ENCODE data around the gene CARMIL1.

CARMIL1 gene

GRCh38 chr6:25423358-25423757 lies 144.2 kb downstream of the CARMIL1 start:
- Histone ChIP-seq H3K27me3 (ENCODE audit: insufficient read depth, low read depth, severe bottlenecking) (no peaks in the 10 kb centered on the region), H3K36me3 (no peaks in the 10 kb centered on the region), H3K9me3 (ENCODE audit: severe bottlenecking) (peaks cover 5% of the 10 kb centered on the region), H3K27ac (no peak overlapping the region), H3K4me3 (ENCODE audit: low read depth, low read length) (no peak overlapping the region)
- DNase-seq = no peak
- no peak for TF ChIP-seq CTCF (IDR thresholded peaks at IDR 0.05; ENCODE audit: low read depth, low read length)

- Histone ChIP-seq H3K36me3 (no peaks in the 10 kb centered on the region), H3K4me3 (ENCODE audit: low read depth, low read length) (no peak overlapping the region), H3K27me3 (ENCODE audit: insufficient read depth, low read depth, severe bottlenecking) (no peaks in the 10 kb centered on the region), H3K27ac (no peak overlapping the region), H3K9me3 (ENCODE audit: severe bottlenecking) (peaks cover 5% of the 10 kb centered on the region)
- TF ChIP-seq CTCF (IDR thresholded peaks at IDR 0.05; ENCODE audit: low read depth, low read length) = no peak
- DNase-seq = no peak
These were observed 145.1 kb downstream of the CARMIL1 start for GRCh38 chr6:25424303-25424702.

- Histone ChIP-seq H3K9me3 (ENCODE audit: severe bottlenecking) (no peaks in the 10 kb centered on the region), H3K4me3 (ENCODE audit: low read depth, low read length) (no peak overlapping the region), H3K27ac (no peak overlapping the region), H3K27me3 (ENCODE audit: insufficient read depth, low read depth, severe bottlenecking) (no peaks in the 10 kb centered on the region), H3K36me3 (no peaks in the 10 kb centered on the region)
- TF ChIP-seq CTCF (IDR thresholded peaks at IDR 0.05; ENCODE audit: low read depth, low read length) = no peak
- no peak for DNase-seq
These were observed 148.4 kb downstream of the CARMIL1 start for GRCh38 chr6:25427549-25427948.

- H3K4me3 ChIP-seq (ENCODE audit: low read depth, low read length) = no peak overlapping the region
- H3K27ac ChIP-seq = no peak overlapping the region
- DNase-seq = no peak
- no peaks in the 10 kb centered on the region for H3K9me3 ChIP-seq (ENCODE audit: severe bottlenecking)
- H3K27me3 ChIP-seq (ENCODE audit: insufficient read depth, low read depth, severe bottlenecking) = no peaks in the 10 kb centered on the region
- H3K36me3 ChIP-seq = no peaks in the 10 kb centered on the region
- TF ChIP-seq CTCF (IDR thresholded peaks at IDR 0.05; ENCODE audit: low read depth, low read length) = no peak
These were observed 149.7 kb downstream of the CARMIL1 start for GRCh38 chr6:25428758-25429317.

- DNase-seq = no peak
- Histone ChIP-seq H3K4me3 (ENCODE audit: low read depth, low read length) (no peak overlapping the region), H3K27ac (no peak overlapping the region), H3K9me3 (ENCODE audit: severe bottlenecking) (no peaks in the 10 kb centered on the region), H3K27me3 (ENCODE audit: insufficient read depth, low read depth, severe bottlenecking) (no peaks in the 10 kb centered on the region), H3K36me3 (no peaks in the 10 kb centered on the region)
- no peak for TF ChIP-seq CTCF (IDR thresholded peaks at IDR 0.05; ENCODE audit: low read depth, low read length)
These were observed 152.3 kb downstream of the CARMIL1 start for GRCh38 chr6:25431306-25431974.

- Histone ChIP-seq H3K27ac (no peak overlapping the region), H3K4me3 (ENCODE audit: low read depth, low read length) (no peak overlapping the region)
These were observed 152.8 kb downstream of the CARMIL1 start for GRCh38 chr6:25431975-25432307.

More at GRCh38 chr6:25431975-25432307, 152.8 kb downstream of the CARMIL1 start:
- DNase-seq = no peak
- no peak for TF ChIP-seq CTCF (IDR thresholded peaks at IDR 0.05; ENCODE audit: low read depth, low read length)
- no peaks in the 10 kb centered on the region for H3K27me3 ChIP-seq (ENCODE audit: insufficient read depth, low read depth, severe bottlenecking)
- no peaks in the 10 kb centered on the region for H3K9me3 ChIP-seq (ENCODE audit: severe bottlenecking)
- no peaks in the 10 kb centered on the region for H3K36me3 ChIP-seq
